Upper lobe of left lung (tissue), 4 donors: ENCODE measurements around the gene ZNF446.

Experiments
- EP300 ChIP-seq, 4 donors: sonication (generic); formaldehyde crosslinking; IDR thresholded peaks; one replicate each; pipeline ENCODE4 v1.5.1; 2017; ENCODE audit warnings: antibody characterized with exemption in 4 of 4, control low read depth in 2 of 4
- POLR2A ChIP-seq, 4 donors: fragments of 450-650 bp; IDR thresholded peaks; one replicate each; pipeline ENCODE4 v1.5.1; 2016 to 2017; ENCODE audit warnings: antibody characterized with exemption in 4 of 4, mild to moderate bottlenecking in 2 of 4
- POLR2AphosphoS5 ChIP-seq, 2 donors: sonication (generic); formaldehyde crosslinking; IDR thresholded peaks; one replicate each; pipeline ENCODE4 v1.5.1; 2017; ENCODE audit warnings: antibody characterized with exemption in 2 of 2
- TF ChIP-seq, protein P1 (sequence below), 6 experiments: fragments of 450-650 bp in 4 of 6; fragments of 200-600 bp in 2 of 6; sonication (generic) in 2 of 6; IDR thresholded peaks; one replicate each; pipeline ENCODE4 v1.5.1; 2016 to 2019; ENCODE audit warnings: antibody characterized with exemption in 6 of 6

- TF ChIP-seq, protein P1, sequence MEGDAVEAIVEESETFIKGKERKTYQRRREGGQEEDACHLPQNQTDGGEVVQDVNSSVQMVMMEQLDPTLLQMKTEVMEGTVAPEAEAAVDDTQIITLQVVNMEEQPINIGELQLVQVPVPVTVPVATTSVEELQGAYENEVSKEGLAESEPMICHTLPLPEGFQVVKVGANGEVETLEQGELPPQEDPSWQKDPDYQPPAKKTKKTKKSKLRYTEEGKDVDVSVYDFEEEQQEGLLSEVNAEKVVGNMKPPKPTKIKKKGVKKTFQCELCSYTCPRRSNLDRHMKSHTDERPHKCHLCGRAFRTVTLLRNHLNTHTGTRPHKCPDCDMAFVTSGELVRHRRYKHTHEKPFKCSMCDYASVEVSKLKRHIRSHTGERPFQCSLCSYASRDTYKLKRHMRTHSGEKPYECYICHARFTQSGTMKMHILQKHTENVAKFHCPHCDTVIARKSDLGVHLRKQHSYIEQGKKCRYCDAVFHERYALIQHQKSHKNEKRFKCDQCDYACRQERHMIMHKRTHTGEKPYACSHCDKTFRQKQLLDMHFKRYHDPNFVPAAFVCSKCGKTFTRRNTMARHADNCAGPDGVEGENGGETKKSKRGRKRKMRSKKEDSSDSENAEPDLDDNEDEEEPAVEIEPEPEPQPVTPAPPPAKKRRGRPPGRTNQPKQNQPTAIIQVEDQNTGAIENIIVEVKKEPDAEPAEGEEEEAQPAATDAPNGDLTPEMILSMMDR (IDR thresholded peaks at IDR 0.05): no peak
- TF ChIP-seq POLR2A (IDR thresholded peaks at IDR 0.05) (no peak), EP300 (IDR thresholded peaks at IDR 0.05) (no peak), POLR2AphosphoS5 (IDR thresholded peaks at IDR 0.05) (no peak)
These were observed 20.0 kb upstream of the ZNF446 start for GRCh38 chr19:58456111-58456510.
